ENCODE measurements around the gene TP73.
A peak's percentile ranks its signal among the peaks of the same experiment; 100 is the strongest.

Gene TP73

GRCh38 chr1:3705341-3705950 lies 53.1 kb downstream of the TP73 start:
- no peak for DNase-seq (ENCODE audit: low read depth in 2 of 2, low spot score in 1 of 2)

- no peak for DNase-seq (ENCODE audit: low read depth in 2 of 2, low spot score in 1 of 2)
Observed at GRCh38 chr1:3706651-3707297, 54.5 kb downstream of the TP73 start.

GRCh38 chr1:3707298-3707938 lies 55.1 kb downstream of the TP73 start:
- DNase-seq (ENCODE audit: low read depth in 2 of 2, low spot score in 1 of 2) = no peak

- DNase-seq (ENCODE audit: low read depth in 2 of 2, low spot score in 1 of 2) = no peak
Observed at GRCh38 chr1:3707939-3708328, 55.6 kb downstream of the TP73 start.

GRCh38 chr1:3708791-3709190 lies 56.5 kb downstream of the TP73 start:
- DNase-seq (ENCODE audit: low read depth in 2 of 2, low spot score in 1 of 2) = no peak

- no peak for DNase-seq (ENCODE audit: low read depth in 2 of 2, low spot score in 1 of 2)
Observed at GRCh38 chr1:3710251-3710650, 57.9 kb downstream of the TP73 start.

GRCh38 chr1:3711381-3711779 lies 59.1 kb downstream of the TP73 start:
- no peak for DNase-seq (ENCODE audit: low read depth in 2 of 2, low spot score in 1 of 2)

GRCh38 chr1:3711780-3712451 lies 59.6 kb downstream of the TP73 start:
- no peak for DNase-seq (ENCODE audit: low read depth in 2 of 2, low spot score in 1 of 2)

GRCh38 chr1:3712573-3713535 lies 60.5 kb downstream of the TP73 start:
- DNase-seq (ENCODE audit: low read depth in 2 of 2, low spot score in 1 of 2) = no peak

GRCh38 chr1:3713840-3714239 lies 61.5 kb downstream of the TP73 start:
- DNase-seq (ENCODE audit: low read depth in 2 of 2, low spot score in 1 of 2) = no peak

- DNase-seq (ENCODE audit: low read depth in 2 of 2, low spot score in 1 of 2) = no peak
Observed at GRCh38 chr1:3714284-3714741, 62.0 kb downstream of the TP73 start.

GRCh38 chr1:3714814-3715213 lies 62.5 kb downstream of the TP73 start:
- no peak for DNase-seq (ENCODE audit: low read depth in 2 of 2, low spot score in 1 of 2)

- no peak for DNase-seq (ENCODE audit: low read depth in 2 of 2, low spot score in 1 of 2)
Observed at GRCh38 chr1:3716351-3716750, 64.0 kb downstream of the TP73 start.

- DNase-seq (ENCODE audit: low read depth in 2 of 2, low spot score in 1 of 2) = no peak
Observed at GRCh38 chr1:3717041-3717714, 64.9 kb downstream of the TP73 start.

- DNase-seq (ENCODE audit: low read depth in 2 of 2, low spot score in 1 of 2) = no peak
Observed at GRCh38 chr1:3717715-3718601, 65.6 kb downstream of the TP73 start.

GRCh38 chr1:3718764-3719163 lies 66.4 kb downstream of the TP73 start:
- no peak for DNase-seq (ENCODE audit: low read depth in 2 of 2, low spot score in 1 of 2)

GRCh38 chr1:3721955-3722465 lies 69.7 kb downstream of the TP73 start:
- no peak for DNase-seq (ENCODE audit: low read depth in 2 of 2, low spot score in 1 of 2)

GRCh38 chr1:3722846-3723245 lies 70.5 kb downstream of the TP73 start:
- no peak for DNase-seq (ENCODE audit: low read depth in 2 of 2, low spot score in 1 of 2)

GRCh38 chr1:3724416-3725030 lies 72.2 kb downstream of the TP73 start:
- peak; percentile 42 to 66 for DNase-seq (ENCODE audit: low read depth in 2 of 2, low spot score in 1 of 2)

All from stimulated activated CD8-positive, alpha-beta memory T cell treated with anti-CD3 and anti-CD28 coated beads, Interleukin-4, amount 100 ng/mL, for 4 hours (primary cell).